ENCODE results near the gene ZNF732.
A peak's percentile ranks its signal among the peaks of the same experiment; 100 is the strongest.
"Not testable (repeated sequence)": the region's sequence is repeated elsewhere in the genome, so short reads cannot be mapped to it uniquely, and the experiment has no call there.

The ZNF732 gene

DNA sequence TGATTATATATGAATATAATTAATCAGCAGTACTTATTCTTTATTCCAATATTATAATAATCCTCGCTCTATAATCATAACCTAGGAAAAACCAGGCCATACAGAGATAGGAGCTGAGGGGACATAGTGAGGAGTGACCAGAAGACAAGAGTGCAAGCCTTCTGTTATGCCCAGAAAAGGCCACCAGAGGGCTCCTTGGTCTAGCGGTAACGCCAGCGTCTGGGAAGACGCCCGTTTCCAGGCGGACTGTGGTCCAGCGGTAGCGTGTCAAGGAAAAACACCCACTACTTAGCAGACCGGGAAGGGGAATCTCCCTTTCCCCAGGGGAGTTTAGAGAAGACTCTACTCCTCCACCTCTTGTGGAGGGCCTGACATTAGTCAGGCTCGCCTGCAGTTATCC, 46.0 kb downstream of the ZNF732 start:
- intact Hi-C loops (cut with DNase I): not testable (repeated sequence)

DNA sequence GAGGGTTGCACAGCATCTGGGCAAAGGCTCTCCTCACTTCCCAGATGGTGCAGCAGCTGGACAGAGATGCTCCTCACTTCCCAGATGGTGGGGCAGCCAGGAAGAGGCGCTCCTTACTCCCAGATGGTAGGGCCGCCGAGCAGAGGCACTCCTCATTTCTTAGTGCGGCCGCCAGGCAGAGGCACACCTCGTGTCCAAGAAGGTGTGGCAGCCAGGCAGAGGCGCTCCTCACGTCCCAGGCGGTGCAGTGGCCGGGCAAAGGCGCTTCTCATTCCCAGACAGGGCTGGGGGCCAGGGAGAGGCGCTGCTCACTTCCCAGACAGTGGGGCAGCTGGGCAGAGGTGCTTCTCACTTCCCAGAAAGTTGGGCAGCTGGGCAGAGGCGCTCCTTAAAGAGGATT, 48.8 kb downstream of the ZNF732 start:
- intact Hi-C loops (cut with DNase I): no loop called here
- peak in 1 of 10 donors; percentile 62 for DNase-seq

More for the DNA sequence above, 46.0 kb downstream of the ZNF732 start:
- not testable (repeated sequence) for DNase-seq

DNA sequence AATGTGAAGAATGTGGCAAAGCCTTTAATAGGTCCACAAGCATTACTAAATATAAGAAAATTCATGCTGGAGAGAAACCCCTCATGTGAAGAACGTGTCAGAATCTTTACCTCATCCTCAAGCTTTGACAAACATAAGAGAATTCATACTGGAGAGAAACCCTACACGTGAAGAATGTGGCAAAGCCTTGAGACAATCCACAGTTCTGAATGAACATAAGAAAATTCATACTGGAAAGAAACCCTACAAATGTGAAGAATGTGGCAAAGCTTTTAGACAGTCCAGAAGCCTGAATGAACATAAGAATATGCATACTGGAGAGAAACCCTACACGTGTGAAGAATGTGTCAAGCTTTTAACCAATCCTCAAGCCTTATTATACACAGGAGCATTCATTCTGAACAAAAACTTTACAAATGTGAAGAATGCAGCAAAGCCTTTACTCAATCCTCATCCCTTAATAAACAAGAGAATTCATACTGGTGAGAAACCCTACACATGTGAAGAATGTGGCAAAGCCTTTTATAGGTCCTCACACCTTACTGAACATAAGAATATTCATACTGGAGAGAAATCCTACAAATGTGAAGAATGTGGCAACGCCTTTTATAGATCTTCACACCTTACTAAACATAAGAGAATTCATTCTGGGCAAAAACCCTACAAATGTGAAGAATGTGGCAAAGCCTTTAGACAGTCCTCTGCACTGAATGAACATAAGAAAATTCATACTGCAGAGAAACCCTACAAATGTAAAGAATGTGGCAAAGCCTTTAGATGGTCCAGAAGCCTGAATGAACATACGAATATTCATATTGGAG, 51.1 kb downstream of the ZNF732 start:
- DNase-seq: no peak
- intact Hi-C loops (cut with DNase I): no loop called here

DNA sequence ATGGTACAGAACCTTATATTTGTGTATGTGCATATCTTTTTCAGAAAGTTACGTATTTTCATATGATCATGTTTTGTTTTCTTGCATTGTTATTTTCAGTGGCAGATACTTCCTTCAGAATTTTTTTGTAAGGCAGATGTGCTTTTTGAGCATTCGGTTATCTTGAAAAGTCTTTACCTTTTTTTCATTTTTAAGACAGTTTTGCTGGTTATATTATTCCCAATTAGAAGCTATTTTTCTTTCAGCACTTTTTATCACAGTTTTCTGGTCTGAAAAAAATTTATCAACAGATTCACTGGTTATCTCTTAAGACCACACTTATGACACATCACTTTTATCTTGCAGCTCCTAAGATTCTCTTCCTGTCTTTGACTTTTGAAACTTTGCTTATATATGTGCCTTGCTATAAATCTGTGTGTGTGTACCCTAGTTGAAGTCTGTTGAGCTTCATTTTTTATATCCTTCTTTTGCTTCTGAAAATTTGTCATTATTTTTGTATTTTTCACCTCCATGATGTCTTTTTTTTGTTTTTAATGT, 53.1 kb downstream of the ZNF732 start:
- DNase-seq: no peak
- intact Hi-C loops (cut with DNase I): no loop called here

DNA sequence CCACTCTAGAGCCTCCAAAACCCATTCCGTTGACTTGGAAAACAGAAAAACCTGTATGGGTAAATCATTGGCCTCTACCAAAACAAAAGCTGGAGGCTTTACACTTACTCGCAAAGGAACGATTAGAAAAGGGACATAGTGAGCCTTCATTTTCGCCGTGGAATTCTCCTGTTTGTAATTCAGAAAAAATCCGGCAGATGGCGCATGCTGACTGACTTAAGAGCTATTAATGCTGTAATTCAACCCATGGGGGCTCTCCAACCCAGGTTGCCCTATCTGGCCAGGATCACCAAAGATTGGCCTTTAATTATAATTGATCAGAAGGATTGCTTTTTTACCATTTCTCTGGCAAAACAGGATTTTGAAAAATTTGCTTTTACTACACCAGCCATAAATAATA, 60.8 kb downstream of the ZNF732 start:
- intact Hi-C loops (cut with DNase I): loop anchor here (2.0 kb wide), 1 partner anchor 86 kb away; no protein-coding TSS in a partner anchor
- DNase-seq: peak in 3 of 10 donors; percentile 28 to 34 (median 33)

- no peak for DNase-seq
- intact Hi-C loops (cut with DNase I): no loop called here
Measured at GRCh38 chr4:243426-243825, 61.8 kb downstream of the ZNF732 start.

- intact Hi-C loops (cut with DNase I): no loop called here
- DNase-seq: peak in 8 of 10 donors; percentile 32 to 94 (median 55)
Measured at GRCh38 chr4:242121-242848, 63.0 kb downstream of the ZNF732 start.

DNA sequence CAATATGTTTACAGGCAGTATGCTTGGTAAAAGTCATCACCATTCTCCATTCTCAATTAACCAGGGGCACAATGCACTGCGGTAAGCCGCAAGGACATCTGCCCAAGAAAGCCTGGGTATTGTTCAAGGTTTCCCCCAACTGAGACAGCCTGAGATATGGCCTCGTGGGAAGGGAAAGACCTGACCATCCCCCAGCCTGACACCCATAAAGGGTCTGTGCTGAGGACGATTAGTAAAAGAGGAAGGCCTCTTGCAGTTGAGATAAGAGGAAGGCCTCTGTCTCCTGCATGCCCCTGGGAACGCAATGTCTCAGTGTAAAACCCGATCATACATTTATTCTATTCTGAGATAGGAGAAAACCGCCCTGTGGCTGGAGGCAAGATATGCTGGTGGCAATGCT, 63.9 kb downstream of the ZNF732 start:
- DNase-seq; intact Hi-C loops (cut with DNase I): not testable (repeated sequence)

DNA sequence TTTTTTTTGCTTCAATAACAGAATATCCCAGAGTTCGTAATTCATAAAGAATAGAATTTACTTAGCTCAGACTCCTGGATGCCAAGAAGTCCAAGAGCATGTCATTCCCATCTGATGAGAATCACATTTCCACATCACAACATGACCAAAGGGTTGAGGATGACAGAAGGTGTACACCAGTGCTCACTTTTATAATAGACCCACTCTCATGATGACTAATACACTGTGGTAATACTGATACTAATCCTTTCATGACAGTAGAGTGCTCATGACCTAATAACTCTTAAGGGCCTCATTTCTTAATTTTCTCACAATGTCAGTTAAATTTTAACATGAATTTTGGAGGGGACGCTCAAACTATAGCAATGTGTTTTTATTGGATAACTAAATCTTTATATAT, 69.2 kb downstream of the ZNF732 start:
- no peak for DNase-seq
- intact Hi-C loops (cut with DNase I): no loop called here

GRCh38 chr4:234178-234577, 71.1 kb downstream of the ZNF732 start:
- intact Hi-C loops (cut with DNase I): no loop called here
- DNase-seq: no peak

GRCh38 chr4:223913-224497, 81.3 kb downstream of the ZNF732 start:
- no peak for DNase-seq
- intact Hi-C loops (cut with DNase I): no loop called here

Measured in posterior cingulate gyrus (tissue), 11 donors.